ENCODE measurements around the gene SLC16A3. TPM values are rescaled to one million over a fixed set of nuclear protein-coding genes. Genes with fewer than 3 reads are reported as not detected.
A peak's percentile ranks its signal among the peaks of the same experiment; 100 is the strongest.
"Not testable (repeated sequence)": the region's sequence is repeated elsewhere in the genome, so short reads cannot be mapped to it uniquely, and the experiment has no call there.

SLC16A3 gene
- total RNA-seq, 1 donor from 2014 or later = 81.9 TPM

DNA sequence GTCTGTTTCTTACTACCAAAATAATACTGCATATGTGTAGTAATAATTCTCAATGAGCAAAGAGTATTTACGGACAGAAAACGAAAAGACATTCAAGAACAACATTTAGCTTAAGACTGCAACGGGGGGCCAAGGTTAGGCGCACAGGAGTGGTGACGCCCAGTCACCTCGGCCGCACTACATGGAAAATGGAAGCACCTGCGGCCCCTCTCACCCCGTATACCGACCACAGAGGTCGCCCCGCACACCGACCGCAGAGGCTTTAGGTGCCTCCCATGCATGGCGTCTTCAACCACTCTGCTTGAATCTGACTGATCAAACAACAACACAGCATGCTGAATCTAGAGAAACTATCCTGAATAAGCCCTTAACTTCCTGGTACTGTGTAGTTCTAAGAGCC is 42.6 kb upstream of the SLC16A3 start:
- H3K4me1 ChIP-seq = no peaks in the 10 kb centered on the region
- TF ChIP-seq, protein P1, sequence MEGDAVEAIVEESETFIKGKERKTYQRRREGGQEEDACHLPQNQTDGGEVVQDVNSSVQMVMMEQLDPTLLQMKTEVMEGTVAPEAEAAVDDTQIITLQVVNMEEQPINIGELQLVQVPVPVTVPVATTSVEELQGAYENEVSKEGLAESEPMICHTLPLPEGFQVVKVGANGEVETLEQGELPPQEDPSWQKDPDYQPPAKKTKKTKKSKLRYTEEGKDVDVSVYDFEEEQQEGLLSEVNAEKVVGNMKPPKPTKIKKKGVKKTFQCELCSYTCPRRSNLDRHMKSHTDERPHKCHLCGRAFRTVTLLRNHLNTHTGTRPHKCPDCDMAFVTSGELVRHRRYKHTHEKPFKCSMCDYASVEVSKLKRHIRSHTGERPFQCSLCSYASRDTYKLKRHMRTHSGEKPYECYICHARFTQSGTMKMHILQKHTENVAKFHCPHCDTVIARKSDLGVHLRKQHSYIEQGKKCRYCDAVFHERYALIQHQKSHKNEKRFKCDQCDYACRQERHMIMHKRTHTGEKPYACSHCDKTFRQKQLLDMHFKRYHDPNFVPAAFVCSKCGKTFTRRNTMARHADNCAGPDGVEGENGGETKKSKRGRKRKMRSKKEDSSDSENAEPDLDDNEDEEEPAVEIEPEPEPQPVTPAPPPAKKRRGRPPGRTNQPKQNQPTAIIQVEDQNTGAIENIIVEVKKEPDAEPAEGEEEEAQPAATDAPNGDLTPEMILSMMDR (IDR thresholded peaks at IDR 0.05) = no peak
- H3K27me3 ChIP-seq (ENCODE audit: low read depth) = no peaks in the 10 kb centered on the region
- intact Hi-C loops (cut with DNase I) = no loop called here
- H3K4me3 ChIP-seq = no peak overlapping the region
- H3K27ac ChIP-seq = no peak overlapping the region
- ATAC-seq (no peak), DNase-seq (peak; percentile 32)
- H3K9me3 ChIP-seq = no peaks in the 10 kb centered on the region
- peaks cover 45% of the 10 kb centered on the region for H3K36me3 ChIP-seq

DNA sequence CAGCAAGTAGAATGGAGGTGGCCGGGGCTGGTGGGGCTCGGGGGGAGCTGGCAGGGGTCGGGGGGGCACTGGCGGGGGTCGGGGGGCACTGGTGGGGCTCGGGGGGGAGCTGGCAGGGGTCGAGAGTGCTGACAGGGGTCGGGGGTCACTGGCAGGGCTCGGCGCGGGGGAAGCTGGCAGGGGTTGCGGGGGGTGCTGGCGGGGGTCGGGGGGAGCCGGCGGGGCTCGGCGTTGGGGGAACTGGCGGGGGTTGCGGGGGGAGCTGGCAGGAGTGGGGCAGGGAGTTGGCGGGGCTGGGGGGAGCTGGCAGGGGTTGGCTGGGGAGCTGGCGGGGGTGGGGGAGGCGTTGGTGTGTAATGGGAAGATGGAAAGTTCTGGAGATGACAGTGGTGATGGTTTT is 41.3 kb upstream of the SLC16A3 start:
- ATAC-seq = no peak

DNA sequence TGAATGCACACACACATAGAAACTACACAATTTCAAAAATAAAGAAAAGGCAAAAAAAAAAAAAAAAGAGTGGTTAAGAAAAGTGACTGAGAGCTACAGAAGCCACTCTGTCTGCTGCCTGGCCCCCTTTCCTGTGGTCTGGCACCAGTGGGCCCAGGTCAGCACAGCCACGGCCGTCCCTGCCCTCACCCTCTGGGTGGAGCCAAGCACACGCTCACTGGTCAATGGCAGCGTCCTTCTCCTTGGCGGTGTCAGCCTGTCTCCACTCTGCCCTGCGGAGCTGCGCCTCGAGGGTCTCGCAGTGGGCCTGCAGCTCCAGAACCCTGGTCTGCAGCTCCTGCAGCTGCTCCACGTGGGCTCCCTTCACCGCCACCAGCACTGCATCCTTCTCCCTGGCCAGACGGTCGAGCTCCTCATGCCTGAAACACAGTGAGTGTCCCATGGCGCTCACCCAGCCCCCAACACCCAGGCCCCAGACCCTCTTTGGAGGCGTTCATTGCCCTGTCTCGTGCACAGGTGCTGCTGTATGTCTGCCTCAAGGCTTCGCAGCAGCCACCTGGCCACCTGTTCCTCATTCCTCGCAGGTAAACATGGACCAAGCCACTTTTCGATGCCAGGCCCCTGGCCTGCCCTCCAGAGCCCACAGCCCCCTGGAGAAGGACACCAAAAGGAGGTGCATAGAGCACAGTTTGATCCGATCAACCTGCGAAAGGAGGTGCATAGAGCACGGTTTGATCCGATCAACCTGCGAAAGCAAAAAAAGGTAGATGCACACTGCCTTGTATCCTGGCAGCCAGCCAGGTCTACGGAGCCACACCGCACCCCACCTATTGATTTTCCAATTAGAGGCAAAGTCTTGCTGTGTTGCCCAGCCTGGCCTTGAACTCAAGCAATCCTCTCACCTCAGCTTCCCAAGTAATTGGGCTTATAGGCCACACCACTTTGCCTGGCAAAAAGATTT is 40.6 kb upstream of the SLC16A3 start:
- Histone ChIP-seq H3K27ac (no peak overlapping the region), H3K36me3 (peaks cover 39% of the 10 kb centered on the region), H3K4me3 (no peak overlapping the region), H3K9me3 (no peaks in the 10 kb centered on the region), H3K27me3 (ENCODE audit: low read depth) (no peaks in the 10 kb centered on the region), H3K4me1 (no peaks in the 10 kb centered on the region)
- TF ChIP-seq, protein P1 (IDR thresholded peaks at IDR 0.05) = no peak
- intact Hi-C loops (cut with DNase I) = no loop called here
- ATAC-seq (peak in 1 of 2 donors; percentile 25), DNase-seq (no peak)

More for the DNA sequence above, 41.3 kb upstream of the SLC16A3 start:
- Histone ChIP-seq H3K27me3 (ENCODE audit: low read depth) (no peaks in the 10 kb centered on the region), H3K4me3 (no peak overlapping the region), H3K9me3 (no peaks in the 10 kb centered on the region), H3K36me3 (peaks cover 36% of the 10 kb centered on the region), H3K4me1 (no peaks in the 10 kb centered on the region), H3K27ac (no peak overlapping the region)
- intact Hi-C loops (cut with DNase I) = no loop called here
- DNase-seq = no peak
- TF ChIP-seq, protein P1 (IDR thresholded peaks at IDR 0.05) = no peak

DNA sequence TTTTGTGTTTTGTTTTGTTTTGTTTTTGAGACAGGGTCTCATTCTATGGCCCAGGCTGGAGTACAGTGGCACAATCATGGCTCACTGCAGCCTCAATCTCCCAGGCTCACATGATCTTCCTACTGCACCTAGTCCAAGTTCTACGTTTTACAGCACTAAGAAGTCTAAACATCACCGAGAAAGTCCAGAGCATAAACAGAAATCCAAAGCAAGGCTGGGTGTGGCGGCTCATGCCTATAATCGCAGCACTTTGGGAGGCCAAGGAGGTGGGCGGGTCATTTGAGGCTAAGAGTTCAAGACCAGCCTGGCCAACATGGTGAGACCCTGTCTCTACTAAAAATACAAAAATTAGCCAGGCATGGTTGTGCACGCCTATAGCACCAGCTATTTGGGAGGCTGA is 35.8 kb upstream of the SLC16A3 start:
- Histone ChIP-seq H3K36me3 (peaks cover 44% of the 10 kb centered on the region), H3K27ac (peak overlapping the region; percentile 63)
- intact Hi-C loops (cut with DNase I) = not testable (repeated sequence)

DNA sequence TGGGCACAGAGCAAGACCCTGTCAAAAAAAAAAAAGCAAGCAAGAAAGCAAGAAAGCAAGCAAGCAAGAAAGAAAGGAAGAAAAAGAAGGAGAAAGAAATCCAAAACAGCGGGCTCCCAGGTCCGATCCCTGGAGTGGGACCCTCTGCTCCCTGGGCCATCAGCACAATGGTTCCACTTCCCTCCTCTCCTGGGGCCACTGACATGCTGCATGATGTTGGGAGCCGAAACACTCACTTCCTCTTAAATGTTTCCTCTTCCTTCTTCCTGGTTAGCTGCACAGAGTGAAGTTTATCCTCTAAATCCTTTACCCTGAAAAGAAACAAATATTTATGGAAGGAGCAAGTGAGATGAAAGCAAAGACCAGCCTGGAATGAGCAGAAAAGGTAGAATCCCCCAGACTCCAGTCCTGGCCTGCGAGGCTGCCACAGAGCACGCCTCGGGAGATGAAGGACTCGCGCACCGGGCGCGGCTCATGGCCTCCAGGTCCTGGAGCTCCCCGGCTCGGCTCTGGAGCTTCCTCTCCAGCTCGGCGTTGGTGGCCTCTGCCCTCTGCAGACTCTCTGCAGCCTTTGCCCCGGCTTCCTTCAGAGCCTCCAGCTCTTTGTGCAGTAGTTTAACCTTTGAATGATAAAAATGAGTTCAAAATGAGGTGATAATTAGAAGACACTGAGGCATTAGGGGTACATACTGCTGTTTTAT is 35.2 kb upstream of the SLC16A3 start:
- H3K27ac ChIP-seq = peak overlapping the region; percentile 63
- no peaks in the 10 kb centered on the region for H3K9me3 ChIP-seq
- intact Hi-C loops (cut with DNase I) = no loop called here
- ATAC-seq = peak; percentile 69 to 70
- H3K27me3 ChIP-seq (ENCODE audit: low read depth) = no peaks in the 10 kb centered on the region
- peaks cover 44% of the 10 kb centered on the region for H3K36me3 ChIP-seq
- TF ChIP-seq, protein P1 (IDR thresholded peaks at IDR 0.05) = no peak
- no peak for DNase-seq
- peak overlapping the region; percentile 30 for H3K4me3 ChIP-seq
- no peaks in the 10 kb centered on the region for H3K4me1 ChIP-seq

More for the DNA sequence above, 35.8 kb upstream of the SLC16A3 start:
- not testable (repeated sequence) for DNase-seq; H3K4me3 ChIP-seq; H3K9me3 ChIP-seq; H3K4me1 ChIP-seq; ATAC-seq; H3K27me3 ChIP-seq (ENCODE audit: low read depth)
